Activated CD4-positive, alpha-beta T cell treated with anti-CD3 and anti-CD28 coated beads, Interleukin-2, amount 10 ng/mL, durations not matched to agents 7 days and 5 days (primary cell): ENCODE measurements around the gene TMEM131L. TPM values are rescaled to one million over a fixed set of nuclear protein-coding genes. Genes with fewer than 3 reads are reported as not detected.
A peak's percentile ranks its signal among the peaks of the same experiment; 100 is the strongest.

ENCODE experiments used
- CTCF ChIA-PET: fragments of 350-600 bp; sonication (Branson Sonifier 250); formaldehyde crosslinking; loops from one replicate; lab custom pipeline; 2021; ENCODE audit warnings: antibody characterized with exemption; lab: Charles Lee
- POLR2A ChIA-PET: fragments of 350-600 bp; sonication (Branson Sonifier 250); formaldehyde crosslinking; loops from one replicate; lab custom pipeline; 2021; ENCODE audit warnings: antibody characterized with exemption; lab: Charles Lee
- DNase-seq: peaks from one replicate; pipeline ENCODE4 v3.0.0-alpha.2; 2020
- H3K27ac Mint-ChIP-seq: one replicate; pipeline ENCODE4 v1.8.0; 2021; ENCODE audit warnings: mild to moderate bottlenecking, moderate library complexity, mixed read lengths
- H3K27me3 Mint-ChIP-seq: one replicate; pipeline ENCODE4 v1.8.0; 2021; ENCODE audit warnings: mixed read lengths
- H3K36me3 Mint-ChIP-seq: one replicate; pipeline ENCODE4 v1.8.0; 2021; ENCODE audit warnings: low read depth, mixed read lengths
- H3K4me1 Mint-ChIP-seq: one replicate; pipeline ENCODE4 v1.8.0; 2021; ENCODE audit warnings: mixed read lengths
- H3K4me3 Mint-ChIP-seq: one replicate; pipeline ENCODE4 v1.8.0; 2021; ENCODE audit warnings: mild to moderate bottlenecking, moderate library complexity, mixed read lengths
- H3K9me3 Mint-ChIP-seq: one replicate; pipeline ENCODE4 v1.8.0; 2021; ENCODE audit warnings: mixed read lengths
- total RNA-seq, 2 experiments: library from RNA; stranded (reverse); gene quantifications; one replicate each; pipeline ENCODE4 v1.2.3, GENCODE V29; 2021

Gene TMEM131L
- total RNA-seq, 2 experiments from 2014 or later: 49.3 to 56.0 TPM

DNA sequence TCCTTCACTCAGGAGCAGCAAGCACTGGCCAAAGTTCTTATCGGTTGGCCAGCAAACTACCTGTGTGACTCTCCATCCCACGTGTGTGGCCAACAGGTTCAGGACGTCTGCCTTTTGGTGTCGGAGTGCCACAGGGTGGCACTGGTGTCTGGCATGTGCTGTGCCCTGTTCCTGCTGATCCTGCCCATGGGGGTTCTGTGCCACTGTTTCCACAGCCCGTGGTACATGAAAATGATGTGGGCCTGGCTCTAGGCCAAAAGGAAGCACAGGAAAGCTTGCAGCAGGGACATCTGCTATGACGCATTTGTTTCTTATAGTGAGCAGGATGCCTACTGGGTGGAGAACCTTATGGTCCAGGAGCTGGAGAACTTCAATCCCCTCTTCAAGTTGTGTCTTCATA is 213.3 kb downstream of the TMEM131L start:
- H3K27ac Mint-ChIP-seq: no peak overlapping the region
- H3K4me3 Mint-ChIP-seq: no peak overlapping the region
- POLR2A ChIA-PET: no interaction called here
- CTCF ChIA-PET: interaction anchor here (0.6 kb wide), 2 partner anchors 245 to 330 kb away, joined by 3 read pairs; no protein-coding TSS in a partner anchor
- H3K27me3 Mint-ChIP-seq: peaks cover 43% of the 10 kb centered on the region
- peaks cover 12% of the 10 kb centered on the region for H3K9me3 Mint-ChIP-seq
- H3K36me3 Mint-ChIP-seq: peaks cover 5% of the 10 kb centered on the region
- no peak for DNase-seq
- H3K4me1 Mint-ChIP-seq: peaks cover 6% of the 10 kb centered on the region

GRCh38 chr4:153683763-153684181 is 217.6 kb downstream of the TMEM131L start:
- H3K4me1 Mint-ChIP-seq: peaks cover 13% of the 10 kb centered on the region
- H3K9me3 Mint-ChIP-seq: peaks cover 9% of the 10 kb centered on the region
- H3K4me3 Mint-ChIP-seq: peak overlapping the region; percentile 50
- no peak for DNase-seq
- peaks cover 40% of the 10 kb centered on the region for H3K27me3 Mint-ChIP-seq
- CTCF ChIA-PET: interaction anchor here (0.6 to 1.1 kb wide), 2 partner anchors 18 to 557 kb away, joined by 3 read pairs; no protein-coding TSS in a partner anchor
- POLR2A ChIA-PET: no interaction called here
- H3K36me3 Mint-ChIP-seq: peaks cover 16% of the 10 kb centered on the region
- H3K27ac Mint-ChIP-seq: no peak overlapping the region

DNA sequence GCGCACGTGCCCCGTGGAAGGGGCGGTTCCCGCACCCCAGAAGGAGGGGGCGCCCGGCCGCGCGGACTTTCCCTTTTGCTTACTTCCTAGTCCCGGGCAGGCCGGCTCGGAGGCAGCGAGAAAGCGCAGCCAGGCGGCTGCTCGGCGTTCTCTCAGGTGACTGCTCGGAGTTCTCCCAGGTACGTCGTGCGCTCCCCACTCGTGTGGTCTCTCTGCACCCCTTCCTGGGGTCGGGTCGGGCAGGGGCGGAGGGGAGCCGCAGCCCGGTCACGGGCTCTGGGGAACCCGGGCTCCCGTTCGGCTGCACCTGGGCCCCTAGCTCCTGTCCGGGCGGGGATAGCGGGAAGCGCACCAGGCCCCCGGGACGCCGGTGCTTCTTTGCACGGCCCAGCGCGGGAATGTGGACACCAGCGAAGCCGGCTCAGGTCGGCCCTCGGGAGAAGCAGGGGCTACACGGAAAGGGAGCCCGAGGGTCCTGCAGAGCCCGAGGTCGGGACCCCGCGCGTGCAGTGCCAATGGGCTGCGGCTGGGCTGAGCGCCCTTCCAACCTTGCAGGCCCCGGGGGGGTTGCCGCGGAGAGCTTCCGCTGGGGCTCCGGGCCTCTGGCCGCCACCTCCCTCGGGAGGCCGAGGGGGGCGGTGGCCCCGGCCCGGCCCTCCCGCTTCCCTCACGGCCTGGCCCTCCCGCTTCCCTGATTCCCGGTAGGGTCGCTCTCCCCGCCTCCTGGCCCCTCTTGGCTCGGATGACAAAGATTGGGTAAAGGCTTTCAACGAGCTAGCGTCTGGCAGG is 218.2 kb downstream of the TMEM131L start, which contains the start of gene TLR2:
TSS of gene TLR2 (plus strand) at position 99 of the 789 bp plus-strand sequence. CDS start 18,628 bp downstream, outside the sequence.
- ChIA-PET POLR2A (no interaction called here), CTCF (interaction anchor here (0.6 to 1.1 kb wide), 2 partner anchors 17 to 557 kb away, joined by 3 read pairs; no protein-coding TSS in a partner anchor)
- DNase-seq: peak; percentile 63
- Mint-ChIP-seq H3K36me3 (peaks cover 16% of the 10 kb centered on the region), H3K27ac (no peak within 1 kb of the TSS), H3K4me1 (peaks cover 13% of the 10 kb centered on the region), H3K4me3 (peak within 1 kb of the TSS; percentile 67), H3K9me3 (peaks cover 14% of the 10 kb centered on the region), H3K27me3 (peaks cover 35% of the 10 kb centered on the region)

GRCh38 chr4:153684971-153685371 is 218.8 kb downstream of the TMEM131L start:
- no peak for DNase-seq
- peaks cover 35% of the 10 kb centered on the region for H3K27me3 Mint-ChIP-seq
- ChIA-PET POLR2A (no interaction called here), CTCF (no interaction called here)
- H3K36me3 Mint-ChIP-seq: peaks cover 19% of the 10 kb centered on the region
- peak overlapping the region; percentile 67 for H3K4me3 Mint-ChIP-seq
- no peak overlapping the region for H3K27ac Mint-ChIP-seq
- peaks cover 18% of the 10 kb centered on the region for H3K9me3 Mint-ChIP-seq
- peaks cover 13% of the 10 kb centered on the region for H3K4me1 Mint-ChIP-seq

Other genes starting within 250 kb of the TMEM131L start
- gene MND1, start 121.7 kb upstream of the TMEM131L start, total RNA-seq: 10 to 100 TPM; 24.2 to 27.6 TPM
- gene TLR2, start 217.9 kb downstream of the TMEM131L start, total RNA-seq: 1 to 10 TPM in 1 of 2 experiments, under 1 TPM in 1; 0.97 to 2.0 TPM